GM21717 (cell line): ENCODE results near the gene PTPRCAP.
A peak's percentile ranks its signal among the peaks of the same experiment; 100 is the strongest.
"Not testable (repeated sequence)": the region's sequence is repeated elsewhere in the genome, so short reads cannot be mapped to it uniquely, and the experiment has no call there.

Experiments
- ATAC-seq: cut with Tn5 transposase; IDR thresholded peaks from one replicate; pipeline ENCODE4 v1.9.1; 2021; ENCODE audit warnings: mild to moderate bottlenecking, moderate library complexity; ENCODE audit not compliant: unreplicated experiment

PTPRCAP gene

GRCh38 chr11:67465530-67465929 is 28.0 kb upstream of the PTPRCAP start:
- ATAC-seq = not testable (repeated sequence)

GRCh38 chr11:67465189-67465510 is 27.7 kb upstream of the PTPRCAP start:
- ATAC-seq = no peak

DNA sequence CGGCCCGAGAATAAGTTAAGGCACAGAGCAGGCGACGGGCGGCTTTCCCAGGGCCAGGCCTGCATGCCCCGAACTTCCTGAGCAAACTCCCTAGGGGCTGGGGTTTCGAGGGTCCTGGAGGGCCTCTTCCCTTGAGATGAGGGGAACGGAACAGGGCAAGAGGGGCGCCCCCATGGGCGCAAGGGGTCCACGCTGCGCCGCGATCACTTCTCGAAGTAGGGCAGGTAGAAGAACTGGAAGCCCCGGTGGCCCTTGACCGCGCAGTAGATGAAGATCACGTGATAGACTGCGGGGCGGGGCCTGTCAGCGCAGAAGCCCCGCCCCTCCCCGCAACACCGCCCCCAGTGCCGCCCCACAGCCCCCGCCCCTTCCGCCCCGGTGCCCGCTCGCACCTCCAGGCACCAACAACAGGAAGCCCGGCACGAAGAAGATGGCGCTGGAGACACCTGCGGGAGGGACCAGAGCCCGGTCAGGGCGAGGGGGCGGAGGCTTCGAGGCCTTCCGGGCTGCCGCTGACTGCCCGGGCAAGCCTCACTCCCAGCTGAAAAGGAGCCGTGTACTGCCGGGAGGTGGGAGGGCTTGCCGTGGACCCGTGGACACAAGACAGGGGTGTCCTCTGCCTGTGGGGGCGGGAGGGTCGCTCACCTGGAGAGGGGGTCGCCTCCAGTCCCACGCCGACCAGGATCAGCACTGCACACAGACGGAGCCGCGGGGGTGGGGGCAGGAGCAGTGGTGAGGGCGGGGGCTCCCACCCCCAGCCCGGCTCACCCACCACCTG is 27.1 kb upstream of the PTPRCAP start:
- peak; percentile 33 for ATAC-seq

DNA sequence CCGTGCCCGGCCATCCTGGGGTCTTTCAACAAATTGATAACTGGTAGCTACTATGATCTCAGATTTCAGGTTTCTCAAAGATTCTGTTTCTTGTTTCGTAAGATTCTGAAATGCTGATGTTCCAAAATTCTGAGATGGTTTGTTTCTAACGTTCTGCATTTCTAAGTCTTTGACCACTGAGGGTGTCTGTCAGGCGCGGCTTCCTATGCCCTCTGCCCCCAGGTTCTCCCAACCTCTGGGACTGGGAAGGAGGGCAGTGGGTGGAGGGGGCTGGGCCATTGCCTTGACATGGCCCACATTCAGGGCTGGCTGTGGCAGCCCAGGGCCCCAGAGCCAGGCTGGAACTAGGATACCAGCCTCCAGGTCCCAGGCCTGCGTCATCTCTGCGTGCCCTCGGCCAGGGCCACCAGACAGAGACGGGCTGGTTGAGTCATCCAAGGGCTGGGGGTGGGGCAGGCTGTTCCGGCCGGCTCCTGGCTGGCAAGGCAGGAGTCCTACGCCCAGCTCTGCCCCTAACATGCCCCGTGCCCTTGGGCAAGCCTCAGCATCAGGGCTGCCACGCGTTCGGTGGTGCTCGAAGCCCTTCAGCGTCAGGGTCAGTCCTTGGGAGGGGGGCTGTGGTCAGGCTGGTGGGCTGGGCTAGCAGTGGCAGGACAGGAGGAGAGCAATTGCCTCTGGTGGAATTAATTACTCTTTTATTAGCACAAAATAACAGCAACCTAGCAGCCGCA is 26.4 kb upstream of the PTPRCAP start:
- ATAC-seq = no peak

GRCh38 chr11:67463186-67463585 is 25.7 kb upstream of the PTPRCAP start:
- no peak for ATAC-seq

DNA sequence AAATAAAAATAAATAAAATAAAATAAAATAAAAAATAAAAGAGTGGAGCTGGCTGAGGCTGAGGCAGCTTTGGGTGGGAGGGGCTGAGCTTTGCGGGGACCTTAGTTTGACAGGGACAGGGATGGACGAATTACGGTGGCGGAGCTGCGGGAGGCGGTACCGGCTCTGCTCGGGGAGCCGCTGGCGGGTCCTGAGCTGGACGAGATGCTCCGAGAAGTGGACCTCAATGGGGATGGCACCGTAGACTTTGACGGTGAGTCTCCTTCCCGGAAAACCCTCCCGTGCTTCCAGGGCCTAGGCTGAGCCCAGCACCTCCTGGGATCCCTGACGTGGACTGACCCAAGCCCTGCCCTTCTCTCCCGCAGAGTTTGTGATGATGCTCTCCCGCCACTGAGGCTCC is 20.8 kb upstream of the PTPRCAP start:
- ATAC-seq = no peak

- ATAC-seq = no peak
These were observed 20.0 kb upstream of the PTPRCAP start for GRCh38 chr11:67457453-67457852.

- ATAC-seq = no peak
These were observed 18.7 kb upstream of the PTPRCAP start for GRCh38 chr11:67456068-67456705.

GRCh38 chr11:67455054-67455453 is 17.6 kb upstream of the PTPRCAP start, which contains the start of gene CABP4:
Gene CABP4 (plus strand): TSS chr11:67455354. CDS start chr11:67455424, 70 bp downstream.
- ATAC-seq = no peak

DNA sequence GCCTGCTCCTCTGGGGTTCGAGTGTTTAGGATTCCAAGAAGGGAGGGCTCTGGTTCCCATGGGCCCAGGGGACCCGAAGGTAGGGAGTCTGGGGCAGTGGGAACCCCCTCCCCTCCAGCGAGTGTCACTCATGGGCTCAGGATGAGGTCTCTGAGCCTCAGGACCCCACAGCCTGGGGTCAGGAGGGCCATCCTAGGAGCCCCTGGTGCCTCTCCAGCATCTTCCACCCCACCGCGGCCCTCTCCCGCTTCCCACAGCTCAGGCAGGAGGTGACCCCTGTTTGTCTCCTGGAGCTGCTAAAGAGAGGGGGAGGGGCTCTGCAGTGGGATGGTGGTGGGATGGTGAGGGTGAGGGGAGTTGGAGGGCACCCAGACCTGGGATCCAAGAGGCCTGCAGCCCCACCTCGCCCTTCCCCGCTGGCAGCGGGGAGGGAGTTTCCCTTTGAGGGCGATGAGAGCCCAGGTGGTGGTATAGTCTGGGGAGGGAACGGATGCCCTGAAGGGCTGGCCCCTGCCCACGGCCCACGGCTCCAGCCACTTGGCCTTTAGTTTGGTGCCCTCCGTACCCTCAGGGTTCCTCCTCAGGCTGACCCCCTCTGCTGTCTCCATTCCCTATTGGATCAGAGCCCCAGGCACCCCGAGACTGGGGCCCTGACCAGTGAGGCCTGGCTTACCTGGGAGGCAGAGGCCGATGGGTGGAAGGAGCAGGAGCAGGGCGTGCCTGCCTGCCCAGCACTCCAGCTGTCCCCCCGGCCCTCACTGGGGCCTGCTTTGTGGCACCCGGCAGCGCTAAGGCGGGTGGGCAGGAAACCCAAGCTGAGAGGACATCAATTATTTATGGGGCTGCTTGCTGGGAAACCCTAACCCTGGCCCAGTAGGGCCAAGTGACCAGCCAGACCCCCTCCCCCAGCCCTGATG is 16.6 kb upstream of the PTPRCAP start:
- ATAC-seq = no peak

- no peak for ATAC-seq
These were observed 14.9 kb upstream of the PTPRCAP start, which contains the start of gene GPR152 for GRCh38 chr11:67452141-67452952. Gene GPR152 (minus strand): TSS chr11:67452729. CDS start chr11:67452724, 5 bp downstream.

- no peak for ATAC-seq
These were observed 14.1 kb upstream of the PTPRCAP start for GRCh38 chr11:67451658-67451976.

DNA sequence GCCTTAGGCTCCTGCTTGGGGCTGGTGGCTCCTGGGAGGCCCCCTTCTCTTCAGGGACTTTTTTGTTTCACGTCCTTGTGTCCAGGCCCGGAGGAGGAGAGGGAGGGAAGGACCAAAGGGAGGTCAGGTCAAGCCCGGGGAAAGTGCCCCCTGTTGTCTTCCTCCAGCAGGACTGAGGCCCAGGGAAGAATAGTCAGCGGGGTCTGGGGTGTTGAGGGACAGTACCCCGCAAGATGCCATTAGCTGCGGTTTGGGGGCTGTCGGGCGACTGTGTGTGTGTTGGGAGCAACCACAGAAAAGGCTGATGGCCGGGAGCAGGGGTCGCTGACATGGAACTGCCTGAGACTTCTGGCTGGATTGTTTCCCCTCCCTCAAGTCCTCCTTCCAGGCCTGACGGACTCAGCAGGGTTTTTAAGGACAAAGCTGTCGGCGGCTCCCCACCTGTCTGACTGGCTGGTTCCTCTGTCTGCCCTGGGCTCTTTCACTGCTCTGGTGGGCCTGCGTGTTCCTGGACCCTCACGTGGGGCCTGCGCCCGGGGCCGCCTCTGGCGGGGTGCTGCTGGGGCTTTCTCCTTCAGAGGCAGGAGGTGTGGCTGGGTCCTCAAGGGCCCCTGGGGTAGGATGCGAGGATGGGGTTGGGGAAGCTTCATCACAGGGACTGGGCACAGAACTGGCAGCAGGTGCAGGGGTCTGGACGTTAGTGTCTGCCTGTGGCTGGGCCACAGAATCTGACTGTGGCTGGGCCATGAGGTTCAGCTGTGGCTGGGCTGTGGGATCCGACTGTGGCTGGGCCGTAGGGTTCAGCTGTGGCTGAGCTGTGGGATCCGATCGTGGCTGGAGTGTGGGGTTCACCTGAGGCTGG is 13.5 kb upstream of the PTPRCAP start:
- ATAC-seq = no peak

- no peak for ATAC-seq
These were observed 11.8 kb upstream of the PTPRCAP start for GRCh38 chr11:67449116-67449844.

DNA sequence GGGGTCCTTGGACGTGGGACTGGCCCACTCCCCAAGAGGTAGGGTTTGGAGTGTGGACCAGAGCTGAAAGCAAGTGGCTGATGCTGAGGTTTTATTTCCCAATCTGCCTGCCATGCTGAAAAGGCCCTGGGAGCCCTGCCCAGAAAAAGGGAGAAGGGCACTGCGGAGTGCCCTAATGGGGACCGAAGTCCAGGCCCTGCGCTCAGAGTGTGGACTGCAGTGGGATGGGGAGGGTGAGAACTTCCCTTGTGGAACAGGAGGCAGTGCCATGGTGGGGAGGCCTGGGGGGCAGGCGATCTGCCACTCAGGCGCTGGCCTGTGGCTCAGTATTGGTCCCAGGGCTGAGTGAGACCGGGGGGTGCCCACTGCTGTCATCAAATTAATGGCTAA is 10.7 kb upstream of the PTPRCAP start:
- ATAC-seq = no peak

DNA sequence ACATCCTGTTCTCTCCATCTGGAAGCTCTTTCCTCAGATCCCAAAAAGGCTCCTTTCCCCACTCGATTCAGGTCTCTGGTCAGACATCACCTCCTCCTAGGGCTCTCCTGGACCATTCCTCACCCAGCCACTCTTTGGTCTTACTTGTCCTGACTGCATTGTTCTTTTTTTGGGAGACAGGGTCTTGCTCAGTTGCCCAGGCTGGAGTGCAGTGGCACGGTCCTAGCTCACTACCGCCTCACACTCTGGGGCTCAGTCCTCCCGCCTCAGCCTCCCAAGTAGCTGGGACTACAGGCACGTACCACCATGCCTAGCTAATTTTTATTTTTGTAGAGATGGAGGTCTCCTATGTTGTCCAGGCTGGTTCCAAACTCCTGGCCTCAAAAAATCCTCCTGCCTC is 8.0 kb upstream of the PTPRCAP start:
- ATAC-seq = no peak

GRCh38 chr11:67442504-67443404 is 5.3 kb upstream of the PTPRCAP start:
- no peak for ATAC-seq
